Progenitor cell of endocrine pancreas (in vitro differentiated cells): ENCODE measurements around the gene EXOC3L1. TPM values are rescaled to one million over a fixed set of nuclear protein-coding genes. Genes with fewer than 3 reads are reported as not detected.

Experiments used
- DNase-seq: peaks from one replicate; pipeline ENCODE4 v3.0.0; 2021; ENCODE audit warnings: low spot score; ENCODE audit not compliant: unreplicated experiment
- H3K27ac Mint-ChIP-seq: 2 replicates; pipeline ENCODE4 v1.8.0; 2021; ENCODE audit warnings: mild to moderate bottlenecking, moderate library complexity, mixed read lengths
- H3K27me3 Mint-ChIP-seq: 2 replicates; pipeline ENCODE4 v1.8.0; 2021; ENCODE audit warnings: mixed read lengths
- H3K36me3 Mint-ChIP-seq: 2 replicates; pipeline ENCODE4 v1.8.0; 2022; ENCODE audit warnings: mixed read lengths; ENCODE audit not compliant: insufficient read depth
- H3K4me1 Mint-ChIP-seq: 2 replicates; pipeline ENCODE4 v1.8.0; 2021; ENCODE audit warnings: low read depth, mixed read lengths
- H3K4me3 Mint-ChIP-seq: 2 replicates; pipeline ENCODE4 v1.8.0; 2021; ENCODE audit warnings: low read depth, mild to moderate bottlenecking, moderate library complexity, mixed read lengths
- H3K9me3 Mint-ChIP-seq: 2 replicates; pipeline ENCODE4 v1.8.0; 2021; ENCODE audit warnings: low read depth, mixed read lengths
- CTCF ChIP-seq: fragments of 200-600 bp; sonication (generic); IDR thresholded peaks from one replicate; pipeline ENCODE4 v1.5.0; 2021; ENCODE audit warnings: antibody characterized with exemption, mild to moderate bottlenecking; ENCODE audit not compliant: unreplicated experiment
- total RNA-seq: library from RNA; stranded (reverse); gene quantifications from 2 replicates; pipeline ENCODE4 v1.2.1, GENCODE V29; 2021

EXOC3L1 gene
- total RNA-seq, 1 donor from 2014 or later = not detected

GRCh38 chr16:67226295-67226803 lies 36.4 kb upstream of the EXOC3L1 start:
- Mint-ChIP-seq H3K36me3 (peaks cover 5% of the 10 kb centered on the region), H3K4me1 (peaks cover 17% of the 10 kb centered on the region), H3K27ac (peak overlapping the region; percentile 91), H3K9me3 (no peaks in the 10 kb centered on the region), H3K27me3 (no peaks in the 10 kb centered on the region), H3K4me3 (peak overlapping the region; percentile 100)
- no peak for DNase-seq
- no peak for TF ChIP-seq CTCF

- DNase-seq = no peak
- no peak for TF ChIP-seq CTCF
- Mint-ChIP-seq H3K9me3 (no peaks in the 10 kb centered on the region), H3K27me3 (peaks cover 3% of the 10 kb centered on the region), H3K27ac (no peak overlapping the region), H3K4me3 (no peak overlapping the region), H3K36me3 (peaks cover 3% of the 10 kb centered on the region), H3K4me1 (peaks cover 17% of the 10 kb centered on the region)
Measured at GRCh38 chr16:67223992-67224391, 34.1 kb upstream of the EXOC3L1 start.

GRCh38 chr16:67216612-67217490 lies 26.9 kb upstream of the EXOC3L1 start:
- TF ChIP-seq CTCF = no peak
- no peaks in the 10 kb centered on the region for H3K36me3 Mint-ChIP-seq
- no peaks in the 10 kb centered on the region for H3K4me1 Mint-ChIP-seq
- H3K27ac Mint-ChIP-seq = no peak overlapping the region
- peaks cover 28% of the 10 kb centered on the region for H3K27me3 Mint-ChIP-seq
- no peaks in the 10 kb centered on the region for H3K9me3 Mint-ChIP-seq
- DNase-seq = no peak
- H3K4me3 Mint-ChIP-seq = no peak overlapping the region

GRCh38 chr16:67215706-67216105 lies 25.8 kb upstream of the EXOC3L1 start:
- DNase-seq = no peak
- no peaks in the 10 kb centered on the region for H3K9me3 Mint-ChIP-seq
- peaks cover 34% of the 10 kb centered on the region for H3K27me3 Mint-ChIP-seq
- H3K36me3 Mint-ChIP-seq = no peaks in the 10 kb centered on the region
- TF ChIP-seq CTCF = no peak
- H3K4me3 Mint-ChIP-seq = no peak overlapping the region
- H3K4me1 Mint-ChIP-seq = no peaks in the 10 kb centered on the region
- no peak overlapping the region for H3K27ac Mint-ChIP-seq

GRCh38 chr16:67213197-67214019 lies 23.5 kb upstream of the EXOC3L1 start:
- H3K27me3 Mint-ChIP-seq = peaks cover 31% of the 10 kb centered on the region

More at GRCh38 chr16:67213197-67214019, 23.5 kb upstream of the EXOC3L1 start:
- no peak for DNase-seq
- Mint-ChIP-seq H3K4me1 (no peaks in the 10 kb centered on the region), H3K27ac (no peak overlapping the region), H3K9me3 (no peaks in the 10 kb centered on the region), H3K4me3 (no peak overlapping the region), H3K36me3 (no peaks in the 10 kb centered on the region)
- no peak for TF ChIP-seq CTCF
